HT-29 (cell line): Measurements from ENCODE around the gene CDH8. TPM values are rescaled to one million over a fixed set of nuclear protein-coding genes. Genes with fewer than 3 reads are reported as not detected.
"Not testable (repeated sequence)": the region's sequence is repeated elsewhere in the genome, so short reads cannot be mapped to it uniquely, and the experiment has no call there.

Experiments
- DNase-seq: peaks from one replicate; pipeline ENCODE4 v3.0.0-alpha.2; 2015; ENCODE audit warnings: low spot score
- total RNA-seq: library from RNA; depleted of rRNA; stranded (reverse); fragments of >200 nt; shearing (Covaris generic); gene quantifications from 2 replicates; pipeline ENCODE4 v1.2.3, GENCODE V29; 2014

CDH8 gene
- total RNA-seq, 1 experiment from 2014 or later, result not detected

DNA sequence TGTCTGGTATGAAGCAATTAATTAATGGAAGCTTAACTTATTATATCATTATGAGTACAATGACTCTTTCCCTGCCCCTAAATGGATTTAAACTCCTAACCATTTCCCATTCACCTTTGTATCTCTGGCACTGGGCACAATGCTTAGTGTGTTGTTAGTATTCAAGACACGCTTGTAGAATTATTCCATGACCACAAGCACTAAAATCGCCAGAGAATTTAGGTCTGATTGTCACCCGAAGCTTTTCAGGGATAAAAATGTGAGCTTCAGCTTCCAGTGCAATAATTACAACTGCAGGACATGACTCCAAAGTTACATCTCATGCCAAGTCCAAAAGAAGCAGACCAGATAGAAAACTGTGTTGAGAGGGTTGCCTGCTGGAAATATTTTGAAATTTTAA lies 101.6 kb downstream of the CDH8 start:
- DNase-seq, result no peak

DNA sequence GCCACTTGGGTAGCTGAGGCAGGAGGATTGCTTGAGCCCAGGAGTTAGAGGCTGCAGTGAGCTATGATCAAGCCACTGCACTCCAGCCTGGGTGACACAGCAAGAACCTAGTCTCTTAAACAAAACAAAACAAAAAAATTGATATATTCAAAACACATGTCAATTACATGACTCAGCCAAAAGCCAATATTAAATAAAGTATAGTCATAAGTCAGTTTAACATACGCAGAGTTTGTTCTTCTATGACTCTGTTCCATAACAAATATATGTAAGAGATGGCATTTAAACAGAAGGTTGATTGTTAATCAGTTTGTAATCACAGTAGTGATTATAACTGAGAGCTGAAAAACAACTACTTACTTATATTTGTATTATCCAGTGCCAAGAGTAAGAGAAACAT lies 106.5 kb downstream of the CDH8 start:
- DNase-seq, result no peak

GRCh38 chr16:61926766-61927165 lies 109.5 kb downstream of the CDH8 start:
- no peak for DNase-seq

- no peak for DNase-seq
Measured at GRCh38 chr16:61923629-61924028, 112.6 kb downstream of the CDH8 start.

GRCh38 chr16:61921373-61921772 lies 114.9 kb downstream of the CDH8 start:
- no peak for DNase-seq

- DNase-seq, result not testable (repeated sequence)
Measured at GRCh38 chr16:61917865-61918826, 118.1 kb downstream of the CDH8 start.

DNA sequence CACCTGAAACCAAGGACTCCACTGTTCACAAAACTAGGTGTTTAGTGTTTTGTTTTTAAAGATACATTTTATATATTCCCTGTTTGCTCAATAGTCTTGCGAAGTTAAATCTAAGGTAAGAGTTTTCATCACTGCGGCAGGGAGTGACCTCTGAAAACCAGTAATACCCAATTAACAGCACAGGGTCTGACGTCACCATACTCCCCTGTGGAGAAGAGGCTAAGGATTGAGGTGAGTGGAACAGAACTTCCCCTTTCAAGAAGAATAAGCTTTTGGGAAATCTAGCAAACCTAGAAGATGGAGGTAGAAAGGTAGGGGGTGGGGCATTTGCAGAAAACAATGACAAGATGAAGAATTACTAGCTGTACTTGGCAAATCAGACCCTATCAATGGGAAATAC lies 120.7 kb downstream of the CDH8 start:
- DNase-seq, result no peak

DNA sequence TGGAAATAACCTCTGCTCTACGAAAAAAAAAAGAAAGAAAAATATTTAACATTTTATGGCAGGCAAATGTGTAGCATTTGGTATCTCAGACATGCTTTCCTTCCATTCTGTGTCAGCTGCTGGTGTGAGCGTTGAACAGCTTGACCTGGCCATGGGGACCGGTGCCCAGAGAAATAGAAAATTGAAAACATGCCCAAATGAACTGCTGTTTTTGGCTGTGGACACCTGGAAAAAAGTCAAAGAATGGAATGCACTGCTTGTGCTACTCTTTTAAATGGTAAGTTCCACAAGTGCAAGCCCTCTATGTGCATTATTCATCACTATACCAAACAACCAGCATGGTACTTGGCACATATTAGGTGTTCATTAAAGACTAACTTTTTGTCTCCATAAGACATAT lies 127.2 kb downstream of the CDH8 start:
- DNase-seq, result no peak

- DNase-seq, result no peak
Measured at GRCh38 chr16:61908426-61908825, 127.8 kb downstream of the CDH8 start.

DNA sequence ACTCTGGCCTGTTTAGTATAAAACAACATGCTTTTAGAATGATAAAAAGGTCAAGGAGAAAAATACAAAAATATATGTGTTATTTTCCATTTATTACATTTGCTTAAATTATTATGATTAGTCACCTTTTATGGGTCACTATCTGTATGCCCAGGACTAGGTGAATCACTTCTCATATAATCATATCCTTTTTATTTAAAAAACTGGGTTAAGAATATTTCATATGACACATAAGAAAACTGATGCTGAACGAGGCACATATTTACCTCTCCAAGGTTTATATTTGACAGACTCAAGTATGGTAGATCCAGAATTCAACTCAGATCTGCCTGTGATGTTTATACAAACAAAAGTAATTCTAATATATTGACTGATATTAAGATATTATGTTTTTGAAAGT lies 134.5 kb downstream of the CDH8 start:
- no peak for DNase-seq

GRCh38 chr16:61900482-61900881 lies 135.8 kb downstream of the CDH8 start:
- DNase-seq, result no peak

DNA sequence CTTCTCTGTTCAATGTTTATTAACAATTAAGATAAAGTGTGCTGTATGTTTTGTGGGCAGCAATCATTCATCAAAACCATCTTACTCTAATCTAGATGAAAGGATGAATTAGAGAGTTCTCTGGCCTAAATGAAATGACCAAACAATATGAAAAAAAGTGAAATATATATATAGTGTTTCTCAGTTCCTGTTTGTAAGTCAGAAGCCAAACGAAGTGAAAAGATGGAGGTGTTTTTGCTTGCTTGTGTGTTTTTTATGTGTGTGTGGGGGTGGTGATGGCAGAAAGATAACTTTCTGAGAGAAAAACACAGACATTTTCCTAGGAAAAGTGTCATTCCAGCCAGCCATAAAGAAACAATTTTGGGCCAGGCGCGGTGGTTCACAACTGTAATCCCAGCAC lies 138.6 kb downstream of the CDH8 start:
- no peak for DNase-seq

DNA sequence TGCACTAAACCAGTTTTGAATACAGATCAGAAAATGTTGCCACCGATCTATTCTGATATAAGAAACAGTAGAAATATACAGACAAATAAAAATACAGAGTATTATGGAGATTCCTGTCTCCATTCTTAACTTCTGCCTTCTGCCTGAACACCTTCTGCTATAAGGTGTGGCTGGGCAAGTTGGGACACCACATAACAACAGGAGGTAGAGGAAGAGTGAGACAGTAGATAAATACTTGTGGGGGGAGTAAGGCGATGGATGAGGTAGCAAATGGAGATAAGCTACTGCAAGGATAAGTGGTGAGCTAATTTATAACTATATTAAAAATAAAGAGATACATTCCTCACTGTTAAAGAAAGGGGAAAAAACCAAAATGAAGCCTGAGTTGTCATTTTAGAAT lies 143.7 kb downstream of the CDH8 start:
- DNase-seq, result no peak

GRCh38 chr16:61891460-61891859 lies 144.8 kb downstream of the CDH8 start:
- no peak for DNase-seq

- no peak for DNase-seq
Measured at GRCh38 chr16:61890386-61890785, 145.9 kb downstream of the CDH8 start.

DNA sequence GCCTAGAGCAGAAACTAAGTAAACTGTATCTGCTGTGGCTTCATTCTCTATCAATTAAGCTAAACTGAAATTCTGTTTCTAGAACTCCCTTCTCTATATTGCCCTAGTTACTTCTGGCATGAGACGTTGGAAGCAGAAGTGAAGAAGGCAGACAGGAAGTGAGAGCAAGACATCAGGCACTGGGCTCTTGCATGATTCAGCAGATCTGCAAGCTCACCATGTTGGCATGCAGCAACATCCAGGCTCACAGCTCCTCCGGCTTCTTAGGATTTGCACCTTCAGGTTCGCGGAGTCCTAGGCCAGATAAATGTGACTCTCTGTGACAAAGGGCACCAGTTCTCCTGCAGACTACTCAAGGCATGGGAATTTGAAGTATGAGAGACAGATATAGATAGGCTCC lies 148.3 kb downstream of the CDH8 start:
- no peak for DNase-seq

DNA sequence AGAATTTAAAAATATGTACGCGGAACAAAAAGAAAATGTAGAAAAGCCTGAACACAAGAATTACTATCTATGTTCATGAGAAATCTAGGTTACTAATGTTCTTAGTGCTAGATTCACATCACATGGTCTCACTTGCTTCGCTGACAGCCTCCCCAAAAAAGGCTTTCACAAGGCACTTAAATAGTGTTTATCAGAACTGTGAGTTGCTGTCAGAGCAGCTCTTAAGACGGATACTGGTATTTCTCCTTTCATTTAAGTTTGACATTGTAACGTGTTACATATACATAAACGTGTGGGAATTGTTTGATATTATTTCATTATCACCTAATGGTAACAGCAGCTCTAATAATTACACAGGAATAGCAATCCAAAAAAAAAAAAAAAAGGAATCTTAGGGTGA lies 150.9 kb downstream of the CDH8 start:
- no peak for DNase-seq

GRCh38 chr16:61879306-61879705 lies 156.9 kb downstream of the CDH8 start:
- no peak for DNase-seq

- DNase-seq, result no peak
Measured at GRCh38 chr16:61877436-61877835, 158.8 kb downstream of the CDH8 start.

DNA sequence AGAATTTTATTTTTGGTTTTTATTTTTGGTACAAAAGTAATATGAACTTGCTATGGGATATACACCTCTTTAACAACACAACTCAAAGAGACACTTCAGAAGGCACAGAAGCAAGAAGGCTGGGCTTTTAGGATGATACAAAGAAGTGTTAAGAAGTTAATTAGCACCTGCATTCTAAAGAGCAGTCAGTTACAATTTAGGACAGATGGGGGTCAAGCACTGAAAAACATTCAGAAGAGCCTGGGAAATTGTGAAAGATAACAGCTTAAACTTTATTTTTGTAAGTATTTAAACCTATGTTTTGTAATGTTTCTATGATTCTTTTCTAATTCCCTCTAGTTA lies 163.5 kb downstream of the CDH8 start:
- no peak for DNase-seq

DNA sequence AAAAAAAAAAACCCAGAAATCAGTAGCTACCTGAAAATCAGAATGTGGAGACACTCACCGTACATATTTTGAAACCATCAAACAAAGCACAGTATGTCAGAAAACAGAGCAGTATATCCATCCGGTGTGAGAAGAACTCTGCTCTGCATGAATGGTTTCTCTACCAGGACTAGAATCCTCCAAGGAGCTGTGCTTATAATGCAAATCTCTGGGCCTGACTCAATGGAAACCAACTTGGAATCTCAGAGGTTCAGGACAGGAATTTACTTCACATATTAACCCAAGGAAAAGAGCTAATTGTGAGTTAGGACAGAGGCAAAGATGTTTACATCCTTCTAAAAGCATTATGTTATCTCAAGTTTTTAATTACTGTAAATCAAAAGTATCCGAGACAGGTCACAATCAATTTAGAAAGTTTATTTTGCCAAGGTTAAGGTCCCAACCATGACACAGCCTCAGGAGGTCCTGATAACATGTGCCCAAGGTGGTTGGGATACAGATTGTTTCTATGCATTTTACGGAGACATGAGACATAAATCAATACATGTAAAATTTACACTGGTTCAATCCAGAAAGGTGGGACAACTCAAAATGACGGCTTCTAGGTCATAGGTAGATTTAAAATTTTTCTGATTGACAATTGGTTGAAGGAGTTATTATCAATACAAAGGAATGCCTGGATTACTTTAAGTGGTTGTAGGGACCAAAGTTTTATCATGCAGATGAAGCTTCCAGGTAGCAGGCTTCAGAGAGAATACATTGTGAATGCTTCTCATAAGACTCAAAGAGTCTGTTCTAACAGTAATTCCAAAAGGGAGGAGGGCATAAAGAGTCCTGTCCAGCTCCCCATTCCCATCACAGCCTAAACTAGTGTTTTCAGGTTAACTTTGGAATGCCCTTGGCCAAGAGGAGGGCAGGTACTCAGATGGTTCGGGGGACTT lies 164.1 kb downstream of the CDH8 start:
- no peak for DNase-seq
